GM10266 (cell line): ENCODE data around the gene PPM1N.

Source experiments
- DNase-seq: peaks from one replicate; pipeline ENCODE4 v3.0.0; 2012; ENCODE audit errors: extremely low spot score
- CTCF ChIP-seq: IDR thresholded peaks from 2 replicates; pipeline ENCODE4 v1.5.1; 2012; ENCODE audit warnings: mild to moderate bottlenecking, low read depth; ENCODE audit not compliant: control insufficient read depth, insufficient read depth; ENCODE audit errors: missing control alignments

The PPM1N gene

GRCh38 chr19:45492627-45493470 lies 5.4 kb upstream of the PPM1N start:
- peak; percentile 86 for DNase-seq
- TF ChIP-seq CTCF = no peak

- no peak for TF ChIP-seq CTCF
- DNase-seq = no peak
These were observed 3.9 kb upstream of the PPM1N start for GRCh38 chr19:45494261-45494916.

GRCh38 chr19:45495178-45495577 lies 3.1 kb upstream of the PPM1N start:
- no peak for TF ChIP-seq CTCF
- no peak for DNase-seq

- DNase-seq = peak; percentile 57
- TF ChIP-seq CTCF = no peak
These were observed 1.8 kb upstream of the PPM1N start for GRCh38 chr19:45496349-45496953.

- no peak for DNase-seq
- no peak for TF ChIP-seq CTCF
These were observed 452 bp upstream of the PPM1N start for GRCh38 chr19:45497791-45498190.

GRCh38 chr19:45499196-45500180 lies 1.2 kb downstream of the PPM1N start:
- TF ChIP-seq CTCF = no peak
- DNase-seq = peak; percentile 70
